DOHH2 (cell line): ENCODE results near the gene CALM3.

ENCODE experiments used
- H3F3A ChIP-seq: fragments of 200-600 bp; sonication (generic), shearing (Covaris generic); 2 replicates; pipeline ENCODE4 v1.6.0; 2016; ENCODE audit warnings: antibody characterized with exemption, mild to moderate bottlenecking; ENCODE audit not compliant: control insufficient read depth, insufficient read depth
- H3K27ac ChIP-seq: fragments of 200-600 bp; sonication (generic); 2 replicates; pipeline ENCODE4 v1.5.1; 2014; ENCODE audit warnings: low read depth, mild to moderate bottlenecking, low read length, moderate library complexity
- H3K27me3 ChIP-seq: fragments of 200-600 bp; sonication (generic); 2 replicates; pipeline ENCODE4 v1.6.1; 2014; ENCODE audit warnings: mild to moderate bottlenecking, low read length, mixed read lengths; ENCODE audit not compliant: control insufficient read depth
- H3K36me3 ChIP-seq: fragments of 200-600 bp; sonication (generic); 2 replicates; pipeline ENCODE4 v1.6.1; 2014; ENCODE audit warnings: mild to moderate bottlenecking, low read length, moderate library complexity, mixed read lengths; ENCODE audit not compliant: control insufficient read depth
- H3K4me1 ChIP-seq: fragments of 200-600 bp; sonication (generic); 2 replicates; pipeline ENCODE4 v1.6.1; 2014; ENCODE audit warnings: mild to moderate bottlenecking, low read length, mixed read lengths; ENCODE audit not compliant: control insufficient read depth
- H3K4me2 ChIP-seq: fragments of 200-600 bp; sonication (generic); 2 replicates; pipeline ENCODE4 v1.6.0; 2014; ENCODE audit warnings: mild to moderate bottlenecking, low read length, moderate library complexity
- H3K4me3 ChIP-seq: fragments of 200-600 bp; sonication (generic); 2 replicates; pipeline ENCODE4 v1.5.1; 2014; ENCODE audit warnings: mild to moderate bottlenecking, low read length, mixed read lengths
- H3K79me2 ChIP-seq: fragments of 200-600 bp; sonication (generic); 2 replicates; pipeline ENCODE4 v1.6.1; 2014; ENCODE audit warnings: mild to moderate bottlenecking, low read length, mixed read lengths; ENCODE audit not compliant: control insufficient read depth
- H3K9me2 ChIP-seq: fragments of 200-600 bp; sonication (generic); replicated peaks from 2 replicates; pipeline ENCODE4 v1.6.1; 2014; ENCODE audit warnings: mild to moderate bottlenecking, low read length, mixed read lengths; ENCODE audit not compliant: control insufficient read depth
- H3K9me3 ChIP-seq: fragments of 200-600 bp; sonication (generic); 2 replicates; pipeline ENCODE4 v1.6.1; 2014; ENCODE audit warnings: antibody characterized with exemption, low read length, mixed read lengths; ENCODE audit not compliant: control insufficient read depth, insufficient read depth
- H4K20me1 ChIP-seq: fragments of 200-600 bp; sonication (generic); 2 replicates; pipeline ENCODE4 v1.6.0; 2014; ENCODE audit warnings: low read depth, mild to moderate bottlenecking, antibody characterized with exemption, low read length, moderate library complexity; ENCODE audit not compliant: control insufficient read depth, insufficient read depth
- EZH2phosphoT487 ChIP-seq: fragments of 200-600 bp; sonication (generic); IDR thresholded peaks from 2 replicates; pipeline ENCODE4 v1.6.1; 2017; ENCODE audit warnings: borderline replicate concordance, mild to moderate bottlenecking, antibody characterized with exemption, low read length, moderate library complexity, mixed read lengths
- TF ChIP-seq, protein P1 (sequence below): fragments of 200-600 bp; sonication (generic); IDR thresholded peaks from one replicate; pipeline ENCODE4 v1.5.1; 2014; ENCODE audit warnings: antibody characterized with exemption, mild to moderate bottlenecking, low read depth, low read length; ENCODE audit not compliant: poor library complexity, severe bottlenecking

The CALM3 gene

DNA sequence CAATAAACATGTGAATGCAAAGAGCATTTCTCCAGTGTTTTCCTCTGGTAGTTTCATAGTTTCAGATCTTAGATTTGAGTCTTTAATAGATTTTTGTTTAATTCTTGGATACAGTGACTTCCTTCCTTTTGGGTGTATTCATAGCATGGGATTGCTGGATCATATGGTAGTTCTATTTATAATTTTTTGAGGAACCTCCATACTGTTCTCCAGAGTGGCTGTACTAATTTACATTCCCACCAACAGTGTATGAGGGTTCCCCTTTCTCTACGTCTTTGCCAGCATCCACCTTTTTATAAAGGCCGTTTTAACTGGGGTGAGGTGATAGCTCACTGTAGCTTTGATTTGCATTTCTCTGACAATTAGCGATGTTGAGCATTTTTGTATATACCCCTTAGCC, 9.3 kb upstream of the CALM3 start:
- TF ChIP-seq, protein P1, sequence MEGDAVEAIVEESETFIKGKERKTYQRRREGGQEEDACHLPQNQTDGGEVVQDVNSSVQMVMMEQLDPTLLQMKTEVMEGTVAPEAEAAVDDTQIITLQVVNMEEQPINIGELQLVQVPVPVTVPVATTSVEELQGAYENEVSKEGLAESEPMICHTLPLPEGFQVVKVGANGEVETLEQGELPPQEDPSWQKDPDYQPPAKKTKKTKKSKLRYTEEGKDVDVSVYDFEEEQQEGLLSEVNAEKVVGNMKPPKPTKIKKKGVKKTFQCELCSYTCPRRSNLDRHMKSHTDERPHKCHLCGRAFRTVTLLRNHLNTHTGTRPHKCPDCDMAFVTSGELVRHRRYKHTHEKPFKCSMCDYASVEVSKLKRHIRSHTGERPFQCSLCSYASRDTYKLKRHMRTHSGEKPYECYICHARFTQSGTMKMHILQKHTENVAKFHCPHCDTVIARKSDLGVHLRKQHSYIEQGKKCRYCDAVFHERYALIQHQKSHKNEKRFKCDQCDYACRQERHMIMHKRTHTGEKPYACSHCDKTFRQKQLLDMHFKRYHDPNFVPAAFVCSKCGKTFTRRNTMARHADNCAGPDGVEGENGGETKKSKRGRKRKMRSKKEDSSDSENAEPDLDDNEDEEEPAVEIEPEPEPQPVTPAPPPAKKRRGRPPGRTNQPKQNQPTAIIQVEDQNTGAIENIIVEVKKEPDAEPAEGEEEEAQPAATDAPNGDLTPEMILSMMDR, result no peak
- TF ChIP-seq EZH2phosphoT487, result no peak
- H3K9me2 ChIP-seq, result no peaks in the 10 kb centered on the region
- no peaks in the 10 kb centered on the region for H3K79me2 ChIP-seq
- no peaks in the 10 kb centered on the region for H3F3A ChIP-seq
- H3K27me3 ChIP-seq, result peaks cover 8% of the 10 kb centered on the region; the same call in 1 of the 2 replicates
- H3K27ac ChIP-seq, result no peak overlapping the region
- no peaks in the 10 kb centered on the region for H3K9me3 ChIP-seq
- no peaks in the 10 kb centered on the region for H4K20me1 ChIP-seq
- no peaks in the 10 kb centered on the region for H3K4me1 ChIP-seq
- H3K4me3 ChIP-seq, result no peak overlapping the region
- H3K36me3 ChIP-seq, result no peaks in the 10 kb centered on the region
- no peak overlapping the region for H3K4me2 ChIP-seq

DNA sequence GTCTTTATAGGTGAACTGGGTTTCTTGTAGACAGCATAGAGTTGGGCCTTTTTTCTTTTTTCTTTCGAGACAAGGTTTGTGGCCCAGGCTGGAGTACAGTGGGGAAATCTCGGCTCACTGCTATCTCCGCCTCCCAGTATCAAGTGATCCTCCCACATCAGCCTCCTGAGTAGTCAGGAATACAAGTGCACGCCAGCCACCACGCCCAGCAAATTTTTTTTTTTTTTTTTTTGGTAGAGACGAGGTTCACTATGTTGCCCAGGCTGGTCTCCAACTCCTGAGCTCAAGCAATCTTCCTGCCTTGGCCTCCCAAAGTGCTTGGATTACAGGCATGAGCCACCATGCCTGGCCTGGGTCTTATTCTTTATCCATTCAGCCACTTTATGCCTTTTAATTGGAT, 5.1 kb upstream of the CALM3 start:
- peaks cover 6% of the 10 kb centered on the region for H3K4me1 ChIP-seq
- H3K36me3 ChIP-seq, result no peaks in the 10 kb centered on the region
- no peak overlapping the region for H3K27ac ChIP-seq
- 0 out of 2 replicates have a peak, but pooled peaks cover 3% of the 10 kb centered on the region for H3K27me3 ChIP-seq
- no peak for TF ChIP-seq EZH2phosphoT487
- TF ChIP-seq, protein P1, result no peak
- no peak overlapping the region for H3K4me2 ChIP-seq
- 0 out of 2 replicates have a peak, but pooled peaks cover 2% of the 10 kb centered on the region for H3F3A ChIP-seq
- no peak overlapping the region for H3K4me3 ChIP-seq
- no peaks in the 10 kb centered on the region for H4K20me1 ChIP-seq
- H3K9me2 ChIP-seq, result no peaks in the 10 kb centered on the region
- H3K9me3 ChIP-seq, result peaks cover 9% of the 10 kb centered on the region
- H3K79me2 ChIP-seq, result no peaks in the 10 kb centered on the region

DNA sequence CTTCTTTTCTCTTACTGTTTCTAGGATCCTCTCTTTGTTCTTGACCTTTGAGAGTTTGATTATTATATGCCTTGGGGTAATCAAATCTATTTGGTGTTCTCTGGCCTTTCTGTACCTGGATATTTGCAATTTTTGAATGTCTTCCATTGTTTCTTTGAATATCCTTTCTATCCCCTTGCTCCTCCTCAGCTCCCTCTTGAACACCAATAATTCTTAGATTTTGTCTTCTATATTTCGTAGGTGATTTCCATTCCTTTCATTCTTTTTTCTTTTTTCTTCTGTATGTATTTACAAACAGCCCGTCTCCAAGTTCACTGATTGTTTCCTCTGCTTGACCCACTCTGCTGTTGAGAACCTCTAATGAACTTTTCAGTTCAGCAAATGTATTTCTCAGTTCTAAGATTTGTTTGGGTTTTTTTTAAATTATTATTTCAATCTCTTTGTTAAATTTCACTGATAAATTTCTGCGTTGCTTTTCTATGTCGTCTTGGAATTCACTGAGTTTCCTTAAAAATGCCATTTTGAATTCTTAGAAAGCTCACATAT, 2.7 kb upstream of the CALM3 start:
- Histone ChIP-seq H3K9me3 (peaks cover 9% of the 10 kb centered on the region), H4K20me1 (peaks cover 14% of the 10 kb centered on the region), H3K4me3 (no peak overlapping the region), H3F3A (0 out of 2 replicates have a peak, but pooled peaks cover 2% of the 10 kb centered on the region), H3K4me1 (peaks cover 20% of the 10 kb centered on the region), H3K9me2 (no peaks in the 10 kb centered on the region), H3K36me3 (peaks cover 20% of the 10 kb centered on the region), H3K27ac (no peak overlapping the region), H3K4me2 (no peak overlapping the region), H3K79me2 (peaks cover 23% of the 10 kb centered on the region), H3K27me3 (no peaks in the 10 kb centered on the region)
- TF ChIP-seq EZH2phosphoT487, result no peak
- TF ChIP-seq, protein P1, result no peak
